GM13977 (cell line): Measurements from ENCODE around the gene ISOC2.
"Not testable (repeated sequence)": the region's sequence is repeated elsewhere in the genome, so short reads cannot be mapped to it uniquely, and the experiment has no call there.

Source experiments
- DNase-seq: peaks from one replicate; pipeline ENCODE4 v3.0.0; 2012; ENCODE audit warnings: low spot score
- in situ Hi-C: fragments of 300-500 bp; cut with MboI; formaldehyde crosslinking; loops from one replicate; pipeline ENCODE4 v1.12.0; 2022; ENCODE audit warnings: low sequenced_read_pairs, low pct_unique_long_range_greater_than_20kb, mixed read lengths, inconsistent platforms; ENCODE audit not compliant: unreplicated experiment
- TF ChIP-seq, protein P1 (sequence below): IDR thresholded peaks from 2 replicates; pipeline ENCODE4 v1.5.1; 2012; ENCODE audit warnings: mild to moderate bottlenecking, control low read depth; ENCODE audit not compliant: insufficient read depth; ENCODE audit errors: extremely low read depth, missing control alignments

The ISOC2 gene

GRCh38 chr19:55431183-55431582 is 30.3 kb downstream of the ISOC2 start:
- in situ Hi-C loops, result no loop called here
- TF ChIP-seq, protein P1, sequence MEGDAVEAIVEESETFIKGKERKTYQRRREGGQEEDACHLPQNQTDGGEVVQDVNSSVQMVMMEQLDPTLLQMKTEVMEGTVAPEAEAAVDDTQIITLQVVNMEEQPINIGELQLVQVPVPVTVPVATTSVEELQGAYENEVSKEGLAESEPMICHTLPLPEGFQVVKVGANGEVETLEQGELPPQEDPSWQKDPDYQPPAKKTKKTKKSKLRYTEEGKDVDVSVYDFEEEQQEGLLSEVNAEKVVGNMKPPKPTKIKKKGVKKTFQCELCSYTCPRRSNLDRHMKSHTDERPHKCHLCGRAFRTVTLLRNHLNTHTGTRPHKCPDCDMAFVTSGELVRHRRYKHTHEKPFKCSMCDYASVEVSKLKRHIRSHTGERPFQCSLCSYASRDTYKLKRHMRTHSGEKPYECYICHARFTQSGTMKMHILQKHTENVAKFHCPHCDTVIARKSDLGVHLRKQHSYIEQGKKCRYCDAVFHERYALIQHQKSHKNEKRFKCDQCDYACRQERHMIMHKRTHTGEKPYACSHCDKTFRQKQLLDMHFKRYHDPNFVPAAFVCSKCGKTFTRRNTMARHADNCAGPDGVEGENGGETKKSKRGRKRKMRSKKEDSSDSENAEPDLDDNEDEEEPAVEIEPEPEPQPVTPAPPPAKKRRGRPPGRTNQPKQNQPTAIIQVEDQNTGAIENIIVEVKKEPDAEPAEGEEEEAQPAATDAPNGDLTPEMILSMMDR, result no peak
- DNase-seq, result no peak

- TF ChIP-seq, protein P1, result no peak
- in situ Hi-C loops, result no loop called here
- DNase-seq, result no peak
Measured at GRCh38 chr19:55426042-55426441, 35.4 kb downstream of the ISOC2 start.

GRCh38 chr19:55424518-55424917 is 36.9 kb downstream of the ISOC2 start:
- TF ChIP-seq, protein P1, result no peak
- in situ Hi-C loops, result no loop called here
- DNase-seq, result no peak

GRCh38 chr19:55423225-55424005 is 38.0 kb downstream of the ISOC2 start:
- DNase-seq, result no peak
- TF ChIP-seq, protein P1, result no peak
- in situ Hi-C loops, result no loop called here

- in situ Hi-C loops, DNase-seq: not testable (repeated sequence)
Measured at GRCh38 chr19:55421281-55421680, 40.2 kb downstream of the ISOC2 start.

DNA sequence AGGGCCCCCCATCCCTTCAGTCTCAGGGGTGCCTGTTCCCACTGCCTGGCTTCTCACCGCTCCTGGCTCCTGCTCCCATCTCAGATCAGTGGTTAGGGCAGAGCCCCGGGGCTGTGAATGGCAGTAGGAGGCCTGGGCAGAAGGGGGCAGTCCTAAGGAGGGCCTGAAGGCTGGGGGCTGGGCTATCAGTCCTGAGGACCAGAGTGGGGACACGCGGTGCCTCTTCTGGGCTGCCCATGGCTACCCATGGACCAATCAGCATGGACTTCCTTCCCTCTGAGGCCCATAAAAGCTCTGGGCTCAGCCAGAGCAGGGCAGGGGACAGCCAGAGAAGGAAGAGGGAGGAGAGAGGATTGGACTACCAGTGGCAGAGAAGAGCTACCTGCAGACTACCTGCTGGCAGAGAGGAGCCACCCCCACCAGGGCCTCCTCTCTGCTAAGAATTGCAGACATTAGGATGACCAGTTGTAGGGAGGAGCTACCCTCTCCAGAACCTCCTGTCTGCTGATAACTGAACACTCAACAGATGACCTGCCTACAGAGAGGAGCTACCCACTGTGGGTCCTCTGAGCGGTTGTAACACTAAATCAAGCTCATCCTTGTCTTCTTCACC is 41.7 kb downstream of the ISOC2 start:
- in situ Hi-C loops, result no loop called here
- TF ChIP-seq, protein P1, result no peak
- DNase-seq, result no peak

GRCh38 chr19:55419103-55419502 is 42.3 kb downstream of the ISOC2 start:
- in situ Hi-C loops, result no loop called here
- TF ChIP-seq, protein P1, result no peak
- no peak for DNase-seq
